GM18526 (cell line): ENCODE data around the gene SLC16A11.

ENCODE experiments used
- POLR2A ChIP-seq: IDR thresholded peaks from 3 replicates; pipeline ENCODE4 v1.6.1; 2011; ENCODE audit not compliant: insufficient read length; ENCODE audit errors: extremely low read depth

The SLC16A11 gene

GRCh38 chr17:6998855-6999508 lies 44.9 kb downstream of the SLC16A11 start:
- TF ChIP-seq POLR2A = no peak

DNA sequence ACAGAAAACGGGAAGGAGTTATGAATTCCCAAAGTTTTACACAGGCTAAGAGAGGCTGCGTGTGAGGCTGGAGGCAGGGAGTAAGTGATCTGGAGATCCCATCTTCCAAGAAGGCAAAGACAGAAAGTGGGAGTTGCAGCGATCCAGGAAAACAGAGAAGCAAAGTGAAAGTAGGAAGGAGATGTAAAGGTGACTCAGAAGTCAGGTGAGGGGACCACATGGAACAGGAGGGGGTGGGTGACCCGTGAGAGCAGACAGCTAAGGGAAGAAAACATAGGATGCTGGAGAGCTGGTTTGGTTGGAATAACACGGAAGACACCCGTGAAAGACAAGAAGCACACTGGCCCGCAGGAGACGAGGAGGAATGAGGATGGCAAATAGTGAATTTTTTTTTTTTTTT lies 46.7 kb downstream of the SLC16A11 start:
- no peak for TF ChIP-seq POLR2A

DNA sequence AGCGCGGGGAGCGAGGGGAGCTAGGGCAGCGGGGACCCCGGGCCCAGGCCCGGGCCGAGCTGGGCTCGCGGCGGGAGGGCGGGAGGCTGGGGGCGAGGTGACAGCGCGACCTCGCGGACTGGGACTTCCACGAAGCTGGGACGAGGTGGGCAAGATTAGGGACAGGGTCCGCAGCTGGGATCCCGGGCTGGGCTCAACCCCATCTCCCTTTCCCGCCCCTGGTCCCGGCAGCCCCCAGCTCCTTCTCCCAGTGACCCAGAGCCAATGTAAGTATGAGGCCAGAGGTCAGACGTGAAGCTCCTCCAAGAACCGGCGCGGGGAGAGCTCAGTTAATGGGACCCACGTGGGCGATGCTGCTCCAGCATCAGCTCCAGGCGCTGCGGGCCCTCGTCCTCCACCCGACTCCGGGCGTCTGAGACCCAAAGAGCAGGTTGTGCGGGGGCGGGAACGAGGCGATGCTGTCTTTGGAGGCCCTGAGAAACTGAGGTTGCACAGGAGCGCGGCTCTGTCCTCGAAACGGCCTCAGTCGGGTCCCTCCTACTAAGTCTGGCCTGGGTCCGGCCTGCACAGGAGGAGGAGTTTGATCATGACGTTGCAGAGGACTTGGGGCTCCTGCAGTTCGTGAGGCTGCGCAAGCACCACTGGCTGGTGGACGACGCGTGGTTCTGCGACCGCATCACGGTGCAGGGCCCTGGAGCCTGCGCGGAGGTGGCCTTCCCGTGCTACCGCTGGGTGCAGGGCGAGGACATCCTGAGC lies 47.5 kb downstream of the SLC16A11 start:
- TF ChIP-seq POLR2A = no peak

DNA sequence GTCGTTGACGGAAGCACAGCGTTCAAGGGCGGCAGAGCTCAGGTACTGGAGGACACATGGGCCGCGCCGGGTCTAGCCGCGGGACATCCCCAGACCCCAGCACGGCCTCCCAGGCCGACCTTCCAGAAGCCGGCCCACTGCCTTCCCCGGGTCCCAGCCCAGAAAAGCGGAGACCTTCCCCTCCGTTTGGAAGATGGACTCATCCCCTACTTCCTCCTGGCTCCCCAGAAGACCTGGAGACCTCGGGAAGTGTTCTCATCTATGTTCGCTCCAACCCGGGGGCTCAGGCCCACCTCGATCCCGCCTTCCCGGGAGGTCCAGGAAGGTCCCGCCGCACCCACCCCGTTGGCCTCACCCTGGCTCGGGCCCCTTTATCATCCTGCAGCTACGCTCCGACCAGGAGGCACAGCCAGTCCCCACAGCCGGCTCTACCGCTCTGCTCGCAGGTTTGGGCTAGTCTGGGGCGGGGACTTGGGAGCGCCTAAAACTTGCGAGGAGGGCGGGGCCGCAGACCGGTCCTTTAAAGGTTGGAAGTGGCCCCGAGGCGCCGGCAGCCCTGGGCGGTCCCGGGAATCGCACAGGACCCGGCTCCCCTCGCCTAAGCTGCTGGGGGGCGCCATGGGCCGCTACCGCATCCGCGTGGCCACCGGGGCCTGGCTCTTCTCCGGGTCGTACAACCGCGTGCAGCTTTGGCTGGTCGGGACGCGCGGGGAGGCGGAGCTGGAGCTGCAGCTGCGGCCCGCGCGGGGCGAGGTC lies 48.2 kb downstream of the SLC16A11 start, which contains the start of gene ALOX12:
Gene ALOX12, plus strand, starts transcription at position 550 of the 756 bp plus-strand sequence. Its CDS starts 69 bp downstream, at position 619.
- TF ChIP-seq POLR2A = no peak

DNA sequence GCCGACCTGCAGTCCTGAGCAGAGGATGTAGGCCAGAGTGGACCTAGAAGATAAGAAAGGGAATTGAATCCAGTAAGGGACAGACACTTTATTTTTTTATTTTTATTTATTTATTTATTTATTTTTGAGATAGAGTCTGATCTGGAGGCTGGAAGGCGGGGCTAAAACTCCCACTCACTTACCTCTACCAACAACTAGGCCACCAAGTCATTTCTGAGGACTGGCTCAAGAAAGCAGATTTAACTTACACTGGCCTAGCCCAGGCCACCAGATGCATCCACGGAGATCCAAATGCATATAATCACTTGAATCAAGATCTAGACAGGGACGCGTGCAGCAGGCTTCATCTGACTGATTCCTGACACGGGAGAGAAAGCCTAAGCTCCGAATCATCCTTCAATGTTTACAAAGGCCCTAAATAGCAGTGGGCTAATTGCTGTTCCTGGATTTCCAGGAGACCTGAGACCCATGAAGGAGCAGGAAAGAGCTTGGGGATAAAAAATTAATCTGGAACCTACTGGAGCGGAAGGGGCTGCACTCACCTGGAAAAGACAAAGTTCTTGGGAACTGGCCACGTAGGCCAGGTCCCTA lies 49.1 kb downstream of the SLC16A11 start:
- TF ChIP-seq POLR2A = no peak

DNA sequence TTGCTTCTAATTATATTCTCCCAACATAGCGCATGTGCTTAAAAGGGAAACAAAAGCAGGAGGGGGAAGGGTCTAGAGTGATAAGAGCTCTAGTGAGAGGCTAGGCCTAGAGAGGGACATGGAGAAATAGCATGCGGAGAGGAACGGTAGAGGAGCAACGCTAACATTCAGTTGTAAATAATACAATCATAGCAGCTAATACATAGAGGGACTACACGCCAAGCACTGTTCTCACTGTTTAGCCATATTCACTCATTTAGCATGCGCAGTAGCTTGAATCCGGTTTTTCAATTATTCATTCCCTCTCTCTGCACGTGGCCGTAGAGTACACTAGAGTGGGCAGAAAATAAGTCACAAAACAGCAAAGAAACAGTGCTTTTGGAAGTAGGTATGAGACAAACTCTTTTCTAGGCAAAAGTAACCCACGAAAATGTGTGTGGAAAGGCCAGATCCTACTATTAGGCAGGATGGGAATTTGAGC lies 49.7 kb downstream of the SLC16A11 start:
- TF ChIP-seq POLR2A = no peak
